H1 (cell line): ENCODE results near the gene MBNL1. TPM values are rescaled to one million over a fixed set of nuclear protein-coding genes. Genes with fewer than 3 reads are reported as not detected.
A peak's percentile ranks its signal among the peaks of the same experiment; 100 is the strongest.

ENCODE experiments used
- CTCF ChIA-PET: fragments of 300-600 bp; sonication (Branson Sonifier 250); formaldehyde crosslinking; loops from one replicate; lab custom pipeline; 2021; ENCODE audit not compliant: partially characterized antibody; lab: Charles Lee
- POLR2A ChIA-PET: fragments of 300-600 bp; sonication (Branson Sonifier 250); formaldehyde crosslinking; loops from one replicate; lab custom pipeline; 2021; ENCODE audit warnings: inconsistent platforms; ENCODE audit not compliant: partially characterized antibody; lab: Charles Lee
- DNase-seq, 2 experiments: peaks; one replicate each; pipeline versions ENCODE4 v3.0.0 to v3.0.0-alpha.2; 2010 to 2022; ENCODE audit warnings: low spot score in 2 of 2, low read depth in 1 of 2, mixed read lengths in 1 of 2
- FAIRE-seq: peaks from 2 replicates; lab custom pipeline; 2011; peaks lifted over from hg19 to GRCh38; lab: Jason Lieb, UNC
- H2AFZ ChIP-seq: 2 replicates; pipeline ENCODE4 v1.8.1; 2012; ENCODE audit warnings: low read length, inconsistent platforms
- H2AK5ac ChIP-seq: 2 replicates; pipeline ENCODE4 v1.6.1; 2013; ENCODE audit warnings: low read depth, low read length
- H2BK120ac ChIP-seq: replicated peaks from 2 replicates; pipeline ENCODE3; 2013; ENCODE audit warnings: low read depth, low read length, inconsistent platforms
- H2BK12ac ChIP-seq: 2 replicates; pipeline ENCODE4 v1.6.1; 2013; ENCODE audit warnings: low read depth, low read length
- H2BK15ac ChIP-seq: 2 replicates; pipeline ENCODE4 v1.6.1; 2013; ENCODE audit warnings: low read length
- H2BK20ac ChIP-seq: 2 replicates; pipeline ENCODE4 v1.6.1; 2013; ENCODE audit warnings: low read length
- H2BK5ac ChIP-seq: 2 replicates; pipeline ENCODE4 v1.6.1; 2013; ENCODE audit warnings: low read depth, low read length
- H3K14ac ChIP-seq: 2 replicates; pipeline ENCODE4 v1.6.1; 2013; ENCODE audit warnings: inconsistent platforms; ENCODE audit not compliant: insufficient read length
- H3K18ac ChIP-seq: 2 replicates; pipeline ENCODE4 v1.6.1; 2013; ENCODE audit warnings: low read length; ENCODE audit errors: extremely low read depth
- H3K23ac ChIP-seq: 2 replicates; pipeline ENCODE4 v1.6.1; 2013; ENCODE audit warnings: inconsistent platforms; ENCODE audit not compliant: insufficient read length
- H3K23me2 ChIP-seq: 2 replicates; pipeline ENCODE4 v1.6.1; 2013; ENCODE audit warnings: low read depth, low read length
- H3K27ac ChIP-seq: 2 replicates; pipeline ENCODE4 v1.6.1; 2011; ENCODE audit warnings: low read depth, low read length, inconsistent platforms
- H3K27me3 ChIP-seq, 4 experiments: replicated peaks in 1 of 4; 1 replicate in 1 of 4; 2 replicates in 3 of 4; pipeline versions ENCODE4 v1.6.1 to v1.8.1; 2011 to 2013; ENCODE audit warnings: low read length in 3 of 4, mild to moderate bottlenecking in 3 of 4, inconsistent platforms in 2 of 4, mixed read lengths in 2 of 4, moderate library complexity in 1 of 4; ENCODE audit not compliant: control insufficient read depth in 3 of 4, insufficient read depth in 3 of 4; ENCODE audit errors: extremely low read depth in 1 of 4
- H3K36me3 ChIP-seq, 4 experiments: 2 replicates each; pipeline versions ENCODE4 v1.6.1 to v1.8.1; 2011 to 2013; ENCODE audit warnings: mild to moderate bottlenecking in 4 of 4, low read length in 3 of 4, moderate library complexity in 2 of 4, control low read depth in 1 of 4, inconsistent platforms in 1 of 4; ENCODE audit not compliant: insufficient read depth in 4 of 4, control insufficient read depth in 2 of 4
- H3K4ac ChIP-seq: replicated peaks from 2 replicates; pipeline ENCODE3; 2013; ENCODE audit warnings: low read length, low read depth, mixed read lengths, inconsistent platforms; ENCODE audit not compliant: insufficient read length
- H3K4me1 ChIP-seq, 4 experiments: replicated peaks in 1 of 4; 1 replicate in 1 of 4; 2 replicates in 3 of 4; pipeline versions ENCODE4 v1.6.1 to v1.8.1; 2011 to 2013; ENCODE audit warnings: low read length in 3 of 4, inconsistent platforms in 2 of 4, mixed read lengths in 1 of 4; ENCODE audit not compliant: insufficient read depth in 4 of 4, control insufficient read depth in 3 of 4
- H3K4me2 ChIP-seq, 2 experiments: 2 replicates each; pipeline versions ENCODE4 v1.6.1 to v1.8.1; 2011 to 2013; ENCODE audit warnings: low read depth in 2 of 2, low read length in 2 of 2, control low read depth in 1 of 2, inconsistent platforms in 1 of 2, mild to moderate bottlenecking in 1 of 2; ENCODE audit not compliant: insufficient read depth in 1 of 2
- H3K4me3 ChIP-seq, 4 experiments: fragments of 200-600, 300-600 bp in 1 of 4; sonication (generic), shearing (Covaris generic), sonication (Bioruptor Twin) in 1 of 4; 2 replicates each; pipeline versions ENCODE4 v1.5.1 to v1.8.1; 2011 to 2016; ENCODE audit warnings: low read length in 4 of 4, low read depth in 3 of 4, control low read depth in 2 of 4, inconsistent platforms in 2 of 4, mild to moderate bottlenecking in 2 of 4, mixed read lengths in 1 of 4, moderate library complexity in 1 of 4; ENCODE audit not compliant: insufficient read depth in 2 of 4; ENCODE audit errors: extremely low read depth in 1 of 4
- H3K56ac ChIP-seq: replicated peaks from 2 replicates; pipeline ENCODE3; 2013; ENCODE audit warnings: low read depth, mild to moderate bottlenecking, mixed read lengths, low read length, inconsistent platforms; ENCODE audit not compliant: insufficient read length
- H3K79me1 ChIP-seq: 2 replicates; pipeline ENCODE4 v1.6.1; 2013; ENCODE audit warnings: low read depth, low read length, control low read depth
- H3K79me2 ChIP-seq, 2 experiments: 2 replicates each; pipeline versions ENCODE4 v1.6.1 to v1.8.1; 2012 to 2013; ENCODE audit warnings: low read length in 2 of 2, mild to moderate bottlenecking in 2 of 2, inconsistent platforms in 1 of 2; ENCODE audit not compliant: insufficient read depth in 2 of 2, control insufficient read depth in 1 of 2
- H3K9ac ChIP-seq, 4 experiments: replicated peaks in 1 of 4; 1 replicate in 1 of 4; 2 replicates in 3 of 4; pipeline versions ENCODE4 v1.6.1 to v1.8.1; 2011 to 2013; ENCODE audit warnings: low read depth in 3 of 4, low read length in 3 of 4, control low read depth in 2 of 4, mild to moderate bottlenecking in 2 of 4, moderate library complexity in 2 of 4, inconsistent platforms in 1 of 4; ENCODE audit errors: extremely low read depth in 1 of 4
- H3K9me3 ChIP-seq, 2 experiments: 2 replicates each; pipeline versions ENCODE4 v1.6.1 to v1.8.1; 2012 to 2013; ENCODE audit warnings: mild to moderate bottlenecking in 2 of 2, moderate library complexity in 2 of 2, control low read depth in 1 of 2, inconsistent platforms in 1 of 2, low read depth in 1 of 2, low read length in 1 of 2, mixed read lengths in 1 of 2; ENCODE audit not compliant: insufficient read depth in 2 of 2
- H4K20me1 ChIP-seq, 2 experiments: replicated peaks in 1 of 2; 2 replicates each; pipeline versions ENCODE3 to v1.8.1; 2011 to 2013; ENCODE audit warnings: inconsistent platforms in 2 of 2, low read length in 2 of 2, mild to moderate bottlenecking in 1 of 2; ENCODE audit not compliant: insufficient read depth in 2 of 2, control insufficient read depth in 1 of 2
- H4K5ac ChIP-seq: 2 replicates; pipeline ENCODE4 v1.6.1; 2013; ENCODE audit warnings: low read length, low read depth, mixed read lengths, inconsistent platforms; ENCODE audit not compliant: insufficient read length
- H4K8ac ChIP-seq: 2 replicates; pipeline ENCODE4 v1.8.0; 2013; ENCODE audit warnings: mild to moderate bottlenecking, moderate library complexity, low read length, inconsistent platforms; ENCODE audit not compliant: insufficient read depth; ENCODE audit errors: extremely low read depth
- H4K91ac ChIP-seq: replicated peaks from 2 replicates; pipeline ENCODE3; 2013; ENCODE audit warnings: low read length, mixed read lengths, inconsistent platforms; ENCODE audit not compliant: insufficient read length
- BACH1 ChIP-seq: IDR thresholded peaks from 2 replicates; pipeline ENCODE4 v1.6.1; 2012; ENCODE audit warnings: low read length, improper control_type of control experiment
- GABPA ChIP-seq: IDR thresholded peaks from 2 replicates; pipeline ENCODE4 v1.6.1; 2011; ENCODE audit warnings: mild to moderate bottlenecking, low read length, moderate library complexity, borderline replicate concordance; ENCODE audit not compliant: insufficient read depth
- JUN ChIP-seq: IDR thresholded peaks from 2 replicates; pipeline ENCODE4 v1.6.1; 2011; ENCODE audit warnings: low read depth, mild to moderate bottlenecking, improper control_type of control experiment, low read length
- NANOG ChIP-seq: IDR thresholded peaks from 2 replicates; pipeline ENCODE4 v1.6.1; 2011; ENCODE audit warnings: low read length, low read depth, mild to moderate bottlenecking, inconsistent platforms; ENCODE audit not compliant: insufficient read depth, poor library complexity, severe bottlenecking
- SP1 ChIP-seq: IDR thresholded peaks from 2 replicates; pipeline ENCODE4 v1.6.1; 2011; ENCODE audit warnings: low read depth, low read length
- TBP ChIP-seq: IDR thresholded peaks from 2 replicates; pipeline ENCODE4 v1.6.1; 2011; ENCODE audit warnings: low read depth, low read length, improper control_type of control experiment
- WGBS, 2 experiments: shearing (Covaris generic) in 1 of 2; methylation state at CpG; one replicate each; pipeline versions ENCODE4 v1.1.6 to v1.1.7; 2013 to 2015; ENCODE audit warnings: low lambda C conversion rate in 2 of 2, mixed read lengths in 2 of 2, inconsistent platforms in 1 of 2, low coverage in 1 of 2, missing lambda C conversion rate in 1 of 2; ENCODE audit not compliant: insufficient replicate concordance in 2 of 2, insufficient coverage in 1 of 2, insufficient read length in 1 of 2; ENCODE audit errors: extremely low coverage in 1 of 2, missing lambda C conversion rate in 1 of 2; 5-methylcytosine and 5-hydroxymethylcytosine counted together
- polyA plus RNA-seq, 7 experiments: library from polyadenylated mRNA; depleted of rRNA in 3 of 7; stranded (reverse) in 5 of 7; unstranded in 2 of 7; fragments of >200 nt in 5 of 7; fragments of 200-250 nt in 2 of 7; gene quantifications; 1 replicate in 5 of 7; 2 replicates in 1 of 7; 4 replicates in 1 of 7; pipeline versions ENCODE4 v1.2.1 to v1.2.3, GENCODE V29; 2011 to 2013; ENCODE audit warnings: missing spikeins in 2 of 7, mixed read lengths in 2 of 7
- total RNA-seq: library from RNA; stranded (reverse); fragmentation: NEBNext Ultra II Directional; extraction: Animal tissue kit (Norgen Biotek cat#: 25700); gene quantifications from 2 replicates; pipeline ENCODE4 v1.2.1, GENCODE V29; 2021

Gene MBNL1
- total and polyA plus RNA-seq, 2 of the 8 experiments (the other 6 are each of a cell fraction or from before 2014, with no cell fraction given) = 5.0 to 16.4 TPM

- Histone ChIP-seq H2BK120ac (no peak overlapping the region), H3K36me3 (no peaks in the 10 kb centered on the region), H3K27me3 (no peaks in the 10 kb centered on the region), H3K4me3 (no peak overlapping the region), H3K79me2 (no peaks in the 10 kb centered on the region), H3K23me2 (no peaks in the 10 kb centered on the region), H3K18ac (no peak overlapping the region; the same call in 1 of the 2 replicates), H3K9ac (no peak overlapping the region), H2BK12ac (no peak overlapping the region), H2BK20ac (no peak overlapping the region), H2BK15ac (no peak overlapping the region)
- CTCF ChIA-PET = no interaction called here
- no peak for FAIRE-seq
- no peak for TF ChIP-seq NANOG
- no peak for TF ChIP-seq TBP
- no peak for TF ChIP-seq JUN
- no peak for TF ChIP-seq SP1
- no peak for TF ChIP-seq BACH1
- TF ChIP-seq GABPA = no peak
- TF ChIP-seq, all 59 proteins: peak for 0
- no peak for DNase-seq
- H4K91ac ChIP-seq = no peak overlapping the region
- POLR2A ChIA-PET = no interaction called here
- no peaks in the 10 kb centered on the region for H3K9me3 ChIP-seq
- H4K20me1 ChIP-seq = no peaks in the 10 kb centered on the region
- 95% methylated on average over 1 of the region's 1 CpG; no CpG with 5 or more reads in 1 of the 2 experiments for WGBS, 2 experiments
- H2BK5ac ChIP-seq = no peak overlapping the region
- no peak overlapping the region for H3K23ac ChIP-seq
- no peak overlapping the region for H2AK5ac ChIP-seq
- H3K4me2 ChIP-seq = no peak overlapping the region
- 0 out of 2 replicates have a peak overlapping the region, but pooled peaks have one; percentile 49 for H2AFZ ChIP-seq
- no peak overlapping the region for H3K56ac ChIP-seq
- no peak overlapping the region for H3K4ac ChIP-seq
- H4K8ac ChIP-seq = no peak overlapping the region
- H3K4me1 ChIP-seq = no peaks in the 10 kb centered on the region
- no peak overlapping the region for H4K5ac ChIP-seq
- H3K27ac ChIP-seq = no peak overlapping the region
- H3K79me1 ChIP-seq = no peaks in the 10 kb centered on the region
- H3K14ac ChIP-seq = no peak overlapping the region
Measured at GRCh38 chr3:152235709-152236298, 32.9 kb upstream of the MBNL1 start.
